ENCODE results near the gene PSMF1. TPM values are rescaled to one million over a fixed set of nuclear protein-coding genes. Genes with fewer than 3 reads are reported as not detected.
"Not testable (repeated sequence)": the region's sequence is repeated elsewhere in the genome, so short reads cannot be mapped to it uniquely, and the experiment has no call there.

PSMF1 gene
- total RNA-seq, 2 experiments from 2014 or later, result 127 to 143 TPM

GRCh38 chr20:1216527-1217427 lies 98.4 kb downstream of the PSMF1 start:
- Mint-ChIP-seq H3K27ac (peak overlapping the region; percentile 32), H3K4me1 (peaks cover 34% of the 10 kb centered on the region), H3K27me3 (peaks cover 30% of the 10 kb centered on the region)
- H3K9me3 Mint-ChIP-seq; H3K4me3 Mint-ChIP-seq; DNase-seq; POLR2A ChIA-PET; H3K36me3 Mint-ChIP-seq (ENCODE audit: low read depth): not testable (repeated sequence)
- CTCF ChIA-PET, result interaction anchor here (1.0 kb wide), 1 partner anchor 8 kb away, joined by 3 read pairs; no protein-coding TSS in a partner anchor

Other genes starting within 250 kb of the PSMF1 start
- gene ANGPT4, start 202.3 kb upstream of the PSMF1 start, total RNA-seq, result not detected
- gene RSPO4, start 116.3 kb upstream of the PSMF1 start, total RNA-seq, result under 1 TPM in 1 of 2 experiments, not detected in 1; 0.10 TPM
- under 1 TPM in 1 of 2 experiments, not detected in 1; 0.10 TPM for gene TMEM74B, start 66.4 kb downstream of the PSMF1 start, total RNA-seq
- gene C20orf202, start 84.9 kb downstream of the PSMF1 start, total RNA-seq, result not detected
- under 1 TPM in 1 of 2 experiments, not detected in 1; 0.27 TPM for gene RAD21L1, start 107.4 kb downstream of the PSMF1 start, total RNA-seq
- 1 to 10 TPM; 7.3 to 8.4 TPM for gene SNPH, start 147.7 kb downstream of the PSMF1 start, total RNA-seq
- 1 to 10 TPM; 1.4 to 2.2 TPM for gene SDCBP2, start 210.5 kb downstream of the PSMF1 start, total RNA-seq

Data from activated CD4-positive, alpha-beta T cell treated with anti-CD3 and anti-CD28 coated beads, Interleukin-2, amount 10 ng/mL, durations not matched to agents 7 days and 5 days (primary cell).